Activated naive CD4-positive, alpha-beta T cell treated with anti-CD3 and anti-CD28 coated beads, Interleukin-2, amount 50 U/mL, for 16 hours (primary cell): Measurements from ENCODE around the gene SCT.
"Not testable (repeated sequence)": the region's sequence is repeated elsewhere in the genome, so short reads cannot be mapped to it uniquely, and the experiment has no call there.

Experiments used
- DNase-seq: peaks from one replicate; pipeline ENCODE4 v3.0.0-alpha.2; 2020

The SCT gene

DNA sequence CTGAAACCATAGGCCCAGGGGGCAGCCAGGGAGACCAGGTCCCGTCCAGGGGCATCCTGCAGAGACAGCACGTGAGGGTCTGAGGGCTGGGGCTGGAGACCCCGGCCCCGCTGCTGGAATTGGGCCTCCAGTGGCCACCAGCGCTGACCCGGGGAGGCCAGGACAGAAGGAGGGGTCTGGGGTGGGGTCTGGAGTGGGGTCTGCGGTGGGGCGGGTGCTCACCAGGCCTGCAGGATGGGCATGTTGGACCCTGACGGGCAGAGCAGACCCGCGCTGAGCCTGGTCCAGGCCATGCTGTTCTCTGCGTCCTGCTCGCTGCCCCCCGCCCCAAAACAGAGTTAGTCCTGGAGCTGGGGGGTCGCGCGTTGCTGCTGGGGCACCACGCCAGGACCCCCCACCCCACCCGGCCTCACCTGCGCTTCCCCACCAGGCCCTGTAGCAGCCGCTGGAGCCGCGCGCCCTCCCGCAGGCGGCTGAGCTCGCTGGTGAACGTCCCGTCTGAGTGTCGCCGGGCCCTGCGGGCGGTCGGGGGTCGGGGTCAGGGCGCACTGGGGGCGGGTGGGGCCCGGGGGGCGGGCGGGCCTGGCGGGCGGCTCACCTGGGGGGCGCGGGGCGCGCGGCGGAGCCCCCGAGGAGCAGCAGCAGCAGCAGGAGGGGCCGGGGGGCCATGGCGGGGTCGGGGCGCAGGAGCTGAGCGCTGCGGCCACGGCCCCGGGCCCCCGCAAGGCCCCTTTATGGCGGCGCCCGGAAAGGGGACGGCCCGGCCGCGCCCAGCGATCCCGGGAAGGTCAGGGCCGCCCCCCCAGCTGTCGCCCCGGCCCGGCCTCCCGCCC is at the start of gene SCT:
Gene SCT (minus strand): TSS at position 707 of the 833 bp plus-strand sequence. CDS start 38 bp downstream, at position 669.
- no peak for DNase-seq

DNA sequence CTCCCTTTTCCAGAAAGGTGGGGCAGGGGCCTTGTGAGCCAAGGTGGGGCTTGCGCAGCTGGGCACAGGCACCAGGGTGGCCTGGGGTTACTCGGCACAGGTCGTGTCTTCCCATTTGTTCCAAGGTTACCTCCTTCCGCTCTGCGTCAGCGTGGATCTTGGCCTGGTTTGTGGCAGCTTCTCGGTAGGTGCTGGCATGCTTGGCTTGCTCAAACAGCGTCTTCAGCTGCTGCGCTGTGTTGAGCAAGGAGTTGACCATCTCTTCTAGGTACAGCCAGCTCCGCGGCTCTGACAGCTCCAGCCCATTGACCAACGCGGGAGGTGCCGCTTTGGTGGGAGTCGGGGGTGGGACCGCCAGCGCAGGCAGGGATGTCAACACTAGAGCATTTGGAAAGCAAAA is 47.4 kb upstream of the SCT start:
- DNase-seq, result no peak

DNA sequence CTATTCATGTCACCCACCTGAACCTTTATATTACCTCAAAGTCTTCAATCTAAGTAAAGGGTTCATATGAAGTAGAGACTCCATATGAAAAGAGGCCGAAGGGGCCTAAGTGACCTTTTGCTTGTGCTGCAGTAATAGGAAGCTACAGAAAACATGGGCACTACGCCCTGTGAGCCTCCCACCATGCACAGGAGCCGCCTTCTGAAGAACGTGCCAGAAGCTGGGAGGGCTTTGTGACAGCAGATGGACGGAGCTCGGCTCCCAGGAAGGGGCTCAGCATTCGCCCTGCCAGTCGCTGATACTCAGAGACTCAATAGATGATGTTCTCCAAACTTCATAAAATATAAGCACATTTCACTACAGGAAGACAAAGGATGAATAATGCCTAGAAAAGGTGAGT is 46.9 kb upstream of the SCT start:
- no peak for DNase-seq

DNA sequence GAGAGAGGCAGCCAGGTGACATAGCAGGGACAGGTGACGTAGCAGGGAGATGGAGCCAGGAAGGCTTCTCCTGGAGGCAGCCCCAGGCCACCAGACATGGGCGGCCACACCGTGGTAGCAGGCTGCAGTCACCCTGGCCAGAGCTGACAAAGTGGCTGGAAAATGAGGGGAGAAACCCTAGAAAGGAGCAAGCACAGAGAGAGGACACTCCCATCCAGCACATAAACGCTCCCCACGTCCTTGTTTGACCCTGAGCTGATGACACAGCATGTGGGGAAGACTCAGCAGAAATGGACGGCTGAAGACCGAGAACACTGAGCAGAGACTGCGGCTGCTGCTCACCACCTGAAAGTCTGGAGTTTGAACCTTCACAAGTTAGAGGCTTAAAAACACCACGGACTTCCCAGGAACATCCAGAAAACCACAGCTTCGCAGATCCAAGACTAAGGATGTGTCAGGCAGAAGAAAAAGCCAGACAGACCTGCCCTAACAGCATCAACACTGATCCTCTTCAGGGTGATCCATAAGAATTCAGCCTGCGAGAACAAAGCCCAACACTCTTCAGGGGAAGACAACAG is 38.8 kb upstream of the SCT start:
- DNase-seq, result no peak

DNA sequence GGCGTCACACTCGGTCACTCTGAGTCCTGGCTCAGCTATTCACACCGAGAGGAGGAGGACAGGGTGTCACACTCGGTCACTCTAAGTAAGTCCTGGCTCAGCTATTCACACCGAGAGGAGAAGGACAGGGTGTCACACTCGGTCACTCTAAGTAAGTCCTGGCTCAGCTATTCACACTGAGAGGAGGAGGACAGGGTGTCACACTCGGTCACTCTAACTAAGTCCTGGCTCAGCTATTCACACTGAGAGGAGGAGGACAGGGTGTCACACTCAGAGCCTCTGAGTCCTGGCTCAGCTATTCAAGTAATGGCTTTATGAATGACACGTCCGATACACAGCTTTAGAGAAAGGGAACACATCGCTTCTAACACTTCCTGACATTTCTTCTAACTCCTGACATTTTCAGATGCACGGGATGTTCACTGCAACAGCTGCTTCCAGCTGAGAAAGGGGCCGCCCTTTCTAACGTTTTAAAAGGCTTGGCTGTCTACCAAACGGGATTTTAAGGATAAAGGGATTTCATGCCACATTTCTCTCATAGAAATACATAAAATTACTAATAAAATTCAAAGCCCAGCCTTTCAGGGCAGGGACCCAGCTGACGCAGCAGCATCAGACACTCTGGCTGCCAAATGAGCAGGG is 38.2 kb upstream of the SCT start:
- no peak for DNase-seq

DNA sequence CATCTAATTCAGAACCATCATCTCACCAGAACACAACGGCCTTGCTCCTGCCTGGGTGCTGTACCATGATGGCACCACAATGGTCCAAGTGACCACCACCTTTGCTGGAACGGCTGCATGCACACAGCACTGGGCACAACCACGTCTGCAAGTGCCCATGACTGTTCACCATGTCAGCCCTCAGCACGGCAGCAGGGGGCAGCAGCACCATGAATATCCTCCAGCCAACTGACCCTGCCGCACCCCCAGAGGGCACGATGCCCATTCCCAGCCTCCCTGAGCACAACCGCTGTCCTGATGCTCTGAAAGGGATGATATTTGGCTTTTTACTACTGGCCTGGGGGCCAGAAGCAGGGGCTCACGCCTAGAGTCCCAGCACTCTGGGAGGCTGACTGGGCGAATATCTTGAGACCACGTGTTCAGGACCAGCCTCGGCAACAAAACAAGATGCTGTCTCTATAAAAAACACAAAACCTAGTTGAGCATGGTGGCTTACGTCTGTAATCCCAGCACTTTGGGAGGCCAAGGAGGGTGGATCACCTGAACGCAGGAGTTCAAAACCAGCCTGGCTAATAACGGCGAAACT is 35.8 kb upstream of the SCT start:
- DNase-seq, result peak; percentile 37

DNA sequence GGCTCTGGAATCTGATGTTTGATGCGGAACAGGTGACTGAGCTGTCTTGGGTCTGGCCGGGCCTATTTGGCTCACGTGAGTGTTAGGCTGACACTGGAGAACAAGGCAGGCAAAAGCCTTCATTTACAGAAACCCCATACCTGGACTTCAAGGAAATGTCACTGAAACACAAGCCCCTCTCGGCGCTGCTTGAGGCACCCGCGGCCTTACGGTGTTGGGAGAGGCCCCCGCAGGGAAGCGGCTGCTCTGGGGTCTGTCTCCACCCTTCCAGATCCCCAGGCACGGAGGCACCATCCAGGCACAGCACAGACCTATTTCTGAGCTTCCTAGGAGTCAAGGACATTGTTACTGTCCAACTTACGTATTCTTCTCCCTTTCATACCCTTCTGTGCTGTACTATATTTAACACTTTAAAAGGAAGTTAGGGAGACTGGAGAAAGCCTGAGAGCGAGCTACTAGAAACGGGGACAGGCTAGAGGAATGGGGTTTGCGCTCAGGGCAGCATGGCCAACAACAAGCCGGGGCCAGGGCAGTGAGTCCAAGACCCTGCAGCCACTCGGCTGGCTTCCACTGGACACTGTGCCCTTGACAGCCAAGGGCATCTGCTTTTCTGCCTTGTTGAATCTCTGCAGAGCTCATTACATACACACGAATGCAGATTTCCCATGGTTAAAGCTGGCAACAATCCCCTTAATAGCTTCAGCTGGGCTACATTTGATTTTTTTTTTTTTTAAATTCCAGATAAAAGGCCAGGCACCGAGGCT is 33.9 kb upstream of the SCT start:
- no peak for DNase-seq

DNA sequence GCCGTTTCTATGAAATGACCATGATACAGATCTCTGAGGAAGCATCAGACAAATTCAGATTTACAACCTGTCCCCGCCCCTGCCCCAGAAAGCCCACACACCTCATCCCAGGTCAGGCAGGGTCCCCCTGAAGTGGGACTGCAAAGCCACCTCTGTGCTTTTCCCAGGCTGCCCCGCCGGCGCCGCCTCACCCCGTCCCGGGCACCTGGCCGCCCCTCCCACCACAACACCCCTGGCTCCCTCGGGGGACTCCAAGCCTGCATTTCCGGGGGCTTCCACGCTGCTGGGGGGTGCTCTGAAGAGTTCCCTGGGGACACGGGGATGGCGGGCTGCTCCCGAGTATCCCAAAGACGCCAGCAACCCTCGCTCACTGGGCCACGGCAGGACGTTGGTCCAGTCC is 33.3 kb upstream of the SCT start:
- DNase-seq, result no peak

DNA sequence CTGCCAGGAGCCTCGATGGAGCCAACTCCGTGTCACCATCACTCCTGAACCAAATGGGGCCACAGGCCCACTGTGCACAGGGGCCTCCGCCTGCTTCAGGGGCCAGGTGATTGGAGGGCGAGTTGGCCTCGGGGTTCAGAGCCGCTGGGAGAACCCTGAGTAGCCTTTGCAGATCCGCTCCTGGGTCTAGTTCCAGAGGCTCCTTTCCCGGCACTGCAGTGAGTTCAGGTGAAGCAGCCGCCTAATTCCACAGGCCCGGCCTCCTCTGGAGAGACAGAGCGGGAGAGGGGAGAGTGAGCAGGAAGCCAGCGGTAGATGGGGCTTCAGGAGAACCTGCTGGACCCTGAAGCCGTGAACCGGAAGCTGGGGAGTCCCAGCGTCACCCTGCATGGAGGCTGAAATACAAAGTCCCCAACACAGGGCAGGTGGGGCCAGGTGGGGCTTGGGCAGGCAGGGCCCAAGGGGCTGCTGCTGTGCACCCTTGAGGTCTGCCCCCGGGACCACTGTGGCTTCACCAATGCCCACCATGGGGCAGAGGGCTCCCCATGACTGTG is 32.6 kb upstream of the SCT start:
- DNase-seq, result no peak

GRCh38 chr11:657691-658126 is 30.7 kb upstream of the SCT start:
- DNase-seq, result no peak

- DNase-seq, result no peak
These were observed 29.9 kb upstream of the SCT start for GRCh38 chr11:656866-657265.

DNA sequence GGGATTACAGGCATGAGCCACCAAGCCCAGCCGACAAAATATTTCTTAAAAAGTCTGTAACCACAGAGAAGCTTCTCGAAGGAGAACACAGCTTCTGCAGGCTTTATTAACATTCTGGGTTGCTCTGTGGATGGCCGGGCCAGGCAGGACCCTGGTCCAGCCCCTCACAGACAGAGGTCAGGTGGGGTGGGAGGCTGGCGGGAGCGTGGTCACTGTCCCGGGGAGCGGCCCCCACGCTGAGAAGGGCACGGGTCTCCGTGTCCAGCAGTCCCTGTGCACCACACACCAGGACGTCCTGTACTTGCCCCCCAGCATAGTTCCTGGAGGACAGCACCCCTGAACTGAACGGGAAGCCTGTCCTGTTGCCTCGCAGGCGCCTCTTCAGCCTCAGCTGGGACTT is 29.4 kb upstream of the SCT start:
- no peak for DNase-seq

- no peak for DNase-seq
These were observed 28.2 kb upstream of the SCT start for GRCh38 chr11:655036-655726.

DNA sequence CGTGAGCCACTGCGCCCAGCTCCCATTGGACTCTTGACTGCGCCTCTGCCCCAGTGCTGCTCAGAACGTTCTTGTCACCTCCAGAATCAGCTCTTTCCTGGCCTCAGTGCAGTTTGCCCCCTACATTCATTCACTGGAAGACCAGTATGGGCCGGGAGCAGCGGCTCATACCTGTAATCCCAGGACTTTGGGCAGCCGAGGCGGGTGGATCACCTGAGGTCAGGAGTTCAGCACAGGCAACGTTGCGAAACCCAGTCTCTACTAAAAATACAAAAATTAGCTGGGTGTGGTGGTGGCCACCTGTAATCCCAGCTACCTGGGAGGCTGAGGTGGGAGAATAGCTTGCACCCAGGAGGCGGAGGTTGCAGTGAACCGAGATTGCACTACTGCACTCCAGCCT is 27.5 kb upstream of the SCT start:
- not testable (repeated sequence) for DNase-seq

DNA sequence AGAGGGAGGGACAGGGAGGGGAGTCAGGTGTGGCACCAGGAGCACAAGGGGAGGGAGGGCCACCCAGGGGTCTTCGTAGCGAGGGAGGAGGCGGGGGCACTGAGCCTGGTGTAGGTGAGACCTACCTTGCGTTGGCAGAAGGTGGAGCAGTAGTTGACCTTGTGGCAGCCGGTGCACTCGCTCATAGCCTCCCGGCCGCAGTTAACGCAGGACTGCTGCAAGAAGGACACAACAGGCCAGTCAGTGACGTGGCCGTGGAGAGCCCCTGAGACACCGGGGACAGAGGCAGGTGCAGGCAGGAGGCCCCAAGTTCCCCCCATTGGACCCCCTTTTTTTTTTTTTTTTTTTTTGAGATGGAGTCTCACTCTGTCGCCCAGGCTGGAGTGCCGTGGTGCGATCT is 26.9 kb upstream of the SCT start:
- no peak for DNase-seq

DNA sequence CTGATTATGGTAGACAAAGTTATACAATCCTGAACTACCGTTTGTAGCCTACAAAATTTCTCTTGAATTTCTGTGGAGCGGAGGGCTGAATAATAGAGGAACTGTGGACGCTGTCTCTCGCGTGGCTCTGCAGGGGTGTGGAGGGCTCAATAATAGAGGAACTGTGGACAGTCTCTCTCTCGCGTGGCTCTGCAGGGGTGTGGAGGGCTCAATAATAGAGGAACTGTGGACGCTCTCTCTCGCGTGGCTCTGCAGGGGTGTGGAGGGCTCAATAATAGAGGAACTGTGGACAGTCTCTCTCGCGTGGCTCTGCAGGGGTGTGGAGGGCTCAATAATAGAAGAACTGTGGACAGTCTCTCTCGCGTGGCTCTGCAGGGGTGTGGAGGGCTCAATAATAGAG is 26.2 kb upstream of the SCT start:
- DNase-seq, result not testable (repeated sequence)

GRCh38 chr11:650482-650881 is 23.5 kb upstream of the SCT start:
- no peak for DNase-seq

DNA sequence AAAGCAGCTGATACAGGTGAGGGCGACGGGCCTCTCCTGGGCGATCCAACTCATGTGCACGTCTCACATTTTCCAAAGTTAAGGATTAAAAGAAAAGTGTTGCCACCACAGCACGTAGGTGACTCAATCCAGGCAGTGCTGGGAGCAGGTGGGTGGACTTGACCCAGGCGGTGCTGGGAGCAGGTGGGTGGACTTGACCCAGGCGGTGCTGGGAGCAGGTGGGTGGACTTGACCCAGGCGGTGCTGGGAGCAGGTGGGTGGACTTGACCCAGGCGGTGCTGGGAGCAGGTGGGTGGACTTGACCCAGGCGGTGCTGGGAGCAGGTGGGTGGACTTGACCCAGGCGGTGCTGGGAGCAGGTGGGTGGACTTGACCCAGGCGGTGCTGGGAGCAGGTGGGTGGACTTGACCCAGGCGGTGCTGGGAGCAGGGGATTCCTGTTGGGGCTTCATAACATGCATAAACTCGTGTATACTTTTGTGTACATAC is 20.7 kb upstream of the SCT start:
- not testable (repeated sequence) for DNase-seq

DNA sequence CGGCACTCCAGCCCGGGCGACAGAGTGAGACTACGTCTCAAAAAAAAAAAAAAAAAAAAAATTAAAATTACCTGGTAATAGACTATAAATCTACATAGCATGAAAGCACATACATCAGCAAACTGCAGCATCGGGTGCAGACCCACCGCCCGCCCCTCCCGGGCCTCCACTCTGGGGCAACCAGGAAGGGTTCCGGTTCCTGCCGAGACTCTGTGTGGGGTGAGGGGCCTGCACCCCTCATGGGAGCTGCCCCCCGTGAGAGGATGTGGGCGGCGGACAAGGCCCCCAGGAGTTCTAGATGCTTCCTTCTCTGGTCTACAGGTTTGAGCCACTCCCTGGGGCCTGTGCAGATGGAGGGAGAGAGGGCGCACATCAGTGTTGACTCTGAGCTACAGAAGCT is 19.2 kb upstream of the SCT start:
- no peak for DNase-seq

DNA sequence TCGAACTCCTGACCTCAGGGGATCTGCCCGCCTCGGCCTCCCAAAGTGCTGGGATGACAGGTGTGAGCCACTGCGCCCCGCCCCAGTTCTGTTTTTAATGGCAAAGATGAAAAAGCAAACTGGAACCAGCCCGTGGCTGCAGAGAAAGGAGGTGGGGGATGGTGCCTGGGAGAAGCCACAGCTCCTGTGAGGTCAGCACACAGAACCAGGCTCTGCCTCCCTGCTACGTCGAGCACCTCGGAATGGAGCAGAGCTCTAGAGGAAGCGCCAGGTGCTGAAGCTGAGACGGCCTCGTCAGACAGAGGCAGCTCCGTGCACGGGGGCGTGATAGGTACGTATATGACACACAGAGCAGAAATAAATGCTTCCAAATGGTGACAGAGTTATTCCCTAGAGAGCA is 18.6 kb upstream of the SCT start:
- DNase-seq, result no peak

DNA sequence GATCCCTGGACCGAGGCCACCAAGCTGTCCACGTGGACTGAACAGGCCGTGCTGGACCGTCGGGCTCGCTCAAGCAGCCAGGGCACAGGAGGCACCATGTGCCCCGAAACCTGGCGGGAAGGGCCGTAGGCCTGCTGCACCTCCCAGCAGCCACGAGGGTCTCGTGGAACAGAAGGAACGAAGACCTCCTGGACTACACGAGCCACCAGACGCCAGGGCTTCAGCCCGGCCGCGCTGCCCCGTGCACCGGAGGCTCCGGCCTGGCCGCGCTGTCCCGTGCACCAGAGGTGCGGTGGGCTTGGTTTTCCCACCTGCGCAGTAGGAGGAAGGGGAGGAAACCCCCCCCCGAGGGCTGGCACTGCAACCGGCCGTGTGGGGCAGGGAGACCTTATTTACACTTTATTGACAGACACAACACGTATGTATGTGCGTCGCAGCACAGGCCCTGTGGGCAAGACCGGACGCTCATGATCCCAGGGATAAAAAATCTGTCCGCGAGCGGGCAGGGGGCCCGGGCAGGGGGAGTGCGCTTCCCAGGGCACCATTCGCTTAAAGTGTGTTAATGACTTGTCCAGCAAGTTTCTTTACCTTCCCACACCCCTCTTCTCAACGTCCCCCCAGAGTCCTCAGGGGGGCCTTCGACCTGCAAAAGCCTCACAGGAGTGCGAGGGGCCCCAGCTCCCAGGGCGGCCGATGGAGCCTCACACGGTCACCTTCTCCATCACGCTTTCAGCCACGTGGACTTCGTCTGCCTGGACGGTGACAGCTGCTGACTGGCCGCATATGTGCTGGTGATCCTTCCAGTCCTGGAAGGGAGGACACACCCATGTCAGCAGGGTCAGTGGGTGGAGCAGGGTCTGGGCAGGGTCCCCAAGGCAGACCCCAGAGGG is 17.1 kb upstream of the SCT start:
- no peak for DNase-seq
